ENCODE data around the gene RABL3. TPM values are rescaled to one million over a fixed set of nuclear protein-coding genes. Genes with fewer than 3 reads are reported as not detected.
A peak's percentile ranks its signal among the peaks of the same experiment; 100 is the strongest.
"Not testable (repeated sequence)": the region's sequence is repeated elsewhere in the genome, so short reads cannot be mapped to it uniquely, and the experiment has no call there.

RABL3 gene
- polyA plus RNA-seq, 6 donors from 2014 or later: 12.7 to 24.6 (median 21.6) TPM

DNA sequence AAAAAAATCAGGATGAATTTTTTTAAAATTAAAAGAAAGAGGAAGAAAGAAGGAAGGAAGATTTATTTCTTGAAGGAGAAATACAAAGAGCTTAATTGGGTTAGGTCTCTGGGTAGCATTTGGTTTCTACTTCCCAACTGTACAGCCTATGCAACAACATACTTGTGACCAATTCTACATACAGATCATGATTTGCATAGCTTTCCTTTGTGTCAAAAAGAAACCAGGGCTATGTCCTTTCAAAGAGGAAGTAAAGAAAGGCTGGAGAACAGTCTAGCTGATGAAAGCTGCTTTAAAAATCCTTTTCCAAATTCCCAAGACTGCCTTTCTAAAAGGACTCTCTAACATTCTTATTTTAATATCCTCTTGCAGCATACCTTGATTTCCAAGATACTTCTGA is 54.2 kb downstream of the RABL3 start:
- ATAC-seq (ENCODE audit: low read depth in 2 of 2): peak; percentile 81 to 83
- DNase-seq: peak; percentile 12

DNA sequence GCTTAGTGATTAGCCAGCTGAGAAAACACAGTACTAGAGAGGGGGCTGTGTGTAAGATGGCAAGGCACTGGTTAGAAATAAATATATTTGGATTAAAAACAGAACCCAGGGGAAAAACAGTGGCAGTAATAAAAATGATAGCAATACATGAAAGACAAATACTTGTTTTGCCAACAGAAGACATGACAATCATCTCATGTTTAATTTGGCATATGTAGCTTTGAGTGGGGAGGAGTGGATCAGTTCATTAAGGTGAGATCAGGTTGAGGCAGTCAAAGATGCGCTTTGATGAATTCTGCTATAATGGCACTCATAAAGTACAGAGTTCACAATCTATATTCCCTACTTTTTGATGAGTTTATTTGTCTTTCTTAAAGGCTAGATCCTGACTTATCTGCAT is 56.9 kb downstream of the RABL3 start:
- Mint-ChIP-seq H3K4me3 (no peak overlapping the region), H3K4me1 (peaks cover 0 to 14% (median 0%) of the 10 kb centered on the region in 3 donors), H3K27me3 (no peaks in the 10 kb centered on the region), H3K27ac (no peak overlapping the region), H3K36me3 (peaks cover 0 to 4% of the 10 kb centered on the region in 2 donors), H3K9me3 (no peaks in the 10 kb centered on the region)
- DNase-seq: no peak
- ATAC-seq (ENCODE audit: low read depth in 2 of 2): no peak

More for the DNA sequence above, 54.2 kb downstream of the RABL3 start:
- Mint-ChIP-seq H3K4me1 (peaks cover 0 to 11% (median 0%) of the 10 kb centered on the region in 3 donors), H3K27ac (peak overlapping the region in 2 of 6 donors; percentile 7 to 32), H3K27me3 (no peaks in the 10 kb centered on the region), H3K4me3 (no peak overlapping the region), H3K36me3 (peaks cover under 1 to 4% of the 10 kb centered on the region in 2 donors), H3K9me3 (no peaks in the 10 kb centered on the region)

DNA sequence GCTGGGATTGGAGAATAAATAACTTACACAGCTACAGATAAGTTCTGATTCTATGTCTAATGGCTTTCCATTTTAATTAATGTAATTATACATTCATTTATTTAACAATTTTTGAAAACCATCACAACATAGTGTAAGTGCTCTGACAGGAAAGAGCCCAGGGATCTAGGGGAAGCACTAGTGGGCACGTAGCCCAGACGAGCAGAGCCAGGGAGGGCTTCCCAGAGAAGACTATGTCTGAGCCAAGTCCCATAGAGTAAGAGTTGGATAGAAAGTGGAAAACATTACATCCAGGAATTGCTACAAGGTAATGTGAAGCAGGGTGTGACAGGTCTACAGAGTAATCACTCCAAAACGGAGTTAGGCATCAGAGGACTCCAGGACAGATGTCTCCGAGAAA is 57.4 kb downstream of the RABL3 start:
- Mint-ChIP-seq H3K27me3 (no peaks in the 10 kb centered on the region), H3K27ac (peak overlapping the region in 1 of 6 donors; percentile 71), H3K36me3 (peaks cover 0 to 4% of the 10 kb centered on the region in 2 donors), H3K9me3 (no peaks in the 10 kb centered on the region), H3K4me1 (peaks cover 0 to 14% (median 0%) of the 10 kb centered on the region in 3 donors), H3K4me3 (no peak overlapping the region)
- DNase-seq: no peak
- ATAC-seq (ENCODE audit: low read depth in 2 of 2): no peak

DNA sequence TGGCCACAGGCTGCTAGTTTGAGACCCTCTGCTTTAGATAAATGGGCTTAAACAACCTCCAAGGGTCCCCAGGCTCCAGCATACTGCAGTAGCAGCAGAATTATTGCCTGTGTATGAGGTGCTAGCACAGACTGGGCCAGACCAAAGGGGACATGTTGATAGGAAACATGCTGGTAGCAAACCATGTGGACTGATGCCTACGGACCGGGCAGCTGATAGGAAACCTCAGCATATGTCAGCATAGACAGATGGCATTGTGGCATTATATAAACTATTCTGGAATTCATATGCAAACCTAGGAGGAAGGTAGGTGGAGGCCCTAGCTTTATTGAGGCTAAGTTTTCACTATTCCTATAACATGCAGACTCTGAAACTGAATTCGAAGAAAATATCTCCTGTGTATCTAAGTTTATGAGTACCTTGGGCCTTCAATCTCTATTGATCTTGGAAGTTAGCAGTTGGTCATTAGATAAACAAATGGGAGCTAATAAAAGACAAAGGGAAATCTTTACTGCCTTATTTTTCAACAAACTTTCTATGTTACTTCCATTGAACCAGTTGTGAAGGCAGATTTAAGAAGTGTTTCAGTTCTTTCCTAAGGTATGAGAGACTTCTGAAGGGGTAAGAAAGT is 58.5 kb downstream of the RABL3 start:
- no peak overlapping the region for H3K4me3 Mint-ChIP-seq
- H3K9me3 Mint-ChIP-seq: no peaks in the 10 kb centered on the region
- no peaks in the 10 kb centered on the region for H3K27me3 Mint-ChIP-seq
- H3K27ac Mint-ChIP-seq: no peak overlapping the region
- H3K36me3 Mint-ChIP-seq: peaks cover 4 to 7% of the 10 kb centered on the region in 2 donors
- DNase-seq: no peak
- peaks cover 0 to 16% (median 7%) of the 10 kb centered on the region in 3 donors for H3K4me1 Mint-ChIP-seq
- ATAC-seq (ENCODE audit: low read depth in 2 of 2): no peak

DNA sequence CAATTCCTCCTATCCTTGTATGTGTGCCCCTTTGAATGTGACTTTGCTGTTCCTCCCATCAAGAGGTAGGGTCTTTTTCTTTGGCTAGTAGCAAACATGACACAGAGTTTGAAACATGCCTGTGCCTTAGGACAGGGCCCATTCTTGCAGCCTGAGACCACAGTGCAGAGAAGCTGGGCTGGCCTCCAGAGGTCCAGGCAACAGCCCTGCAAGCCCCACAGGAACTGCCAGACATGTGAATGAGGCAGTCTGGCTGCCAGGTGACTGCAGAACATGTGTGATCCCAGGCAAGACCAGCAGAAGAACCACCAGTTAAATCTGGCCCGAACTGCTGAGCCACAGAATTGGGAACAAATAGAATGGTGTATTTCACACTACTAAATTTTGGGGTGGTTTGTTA is 59.1 kb downstream of the RABL3 start:
- peaks cover 0 to 3% (median 0%) of the 10 kb centered on the region in 7 donors for H3K9me3 Mint-ChIP-seq
- no peaks in the 10 kb centered on the region for H3K27me3 Mint-ChIP-seq
- H3K4me3 Mint-ChIP-seq: no peak overlapping the region
- ATAC-seq (ENCODE audit: low read depth in 2 of 2): no peak
- peaks cover 4 to 15% (median 12%) of the 10 kb centered on the region in 3 donors for H3K4me1 Mint-ChIP-seq
- H3K36me3 Mint-ChIP-seq: peaks cover 4 to 7% of the 10 kb centered on the region in 2 donors
- no peak for DNase-seq
- peak overlapping the region in 1 of 6 donors; percentile 33 for H3K27ac Mint-ChIP-seq

DNA sequence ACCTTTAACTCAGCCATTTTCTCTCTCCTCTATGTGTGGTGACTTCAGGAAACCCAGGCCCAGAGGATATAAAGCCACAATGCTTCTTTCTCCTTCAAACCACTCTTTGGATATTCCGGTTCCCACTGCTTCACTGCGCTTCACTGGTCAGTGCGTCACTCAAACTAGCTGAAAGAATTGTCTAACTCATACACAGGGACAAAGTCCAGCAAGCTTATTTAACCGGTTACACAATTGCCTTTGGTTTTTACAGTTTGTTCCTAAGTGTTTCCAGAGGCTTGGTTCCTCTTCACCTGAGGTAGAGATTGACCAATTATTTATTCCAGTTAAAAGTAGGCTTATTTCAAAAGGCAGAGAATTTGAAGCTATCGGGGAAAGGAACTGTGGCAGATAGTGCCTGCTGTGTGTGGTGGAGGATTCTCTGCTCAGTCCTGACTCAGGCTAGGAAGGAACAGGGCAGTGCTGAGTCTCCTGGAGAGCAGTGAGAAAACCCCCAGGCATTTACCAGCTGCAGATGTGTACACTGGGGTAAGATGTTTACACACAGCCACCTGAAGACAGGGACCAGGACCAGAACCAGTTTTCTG is 60.1 kb downstream of the RABL3 start, which contains the start of gene HGD:
TSS of gene HGD (minus strand) at position 145 of the 587 bp plus-strand sequence. CDS start at position 17, 128 bp downstream.
- Mint-ChIP-seq H3K36me3 (peaks cover 4 to 14% of the 10 kb centered on the region in 2 donors), H3K4me1 (peaks cover 4 to 18% (median 13%) of the 10 kb centered on the region in 3 donors), H3K27ac (peak within 1 kb of the TSS in 1 of 6 donors; percentile 57), H3K9me3 (peaks cover 0 to 12% (median 6%) of the 10 kb centered on the region in 7 donors), H3K4me3 (no peak within 1 kb of the TSS), H3K27me3 (peaks cover 0 to 4% (median 0%) of the 10 kb centered on the region in 3 donors)
- DNase-seq: no peak
- no peak for ATAC-seq (ENCODE audit: low read depth in 2 of 2)

DNA sequence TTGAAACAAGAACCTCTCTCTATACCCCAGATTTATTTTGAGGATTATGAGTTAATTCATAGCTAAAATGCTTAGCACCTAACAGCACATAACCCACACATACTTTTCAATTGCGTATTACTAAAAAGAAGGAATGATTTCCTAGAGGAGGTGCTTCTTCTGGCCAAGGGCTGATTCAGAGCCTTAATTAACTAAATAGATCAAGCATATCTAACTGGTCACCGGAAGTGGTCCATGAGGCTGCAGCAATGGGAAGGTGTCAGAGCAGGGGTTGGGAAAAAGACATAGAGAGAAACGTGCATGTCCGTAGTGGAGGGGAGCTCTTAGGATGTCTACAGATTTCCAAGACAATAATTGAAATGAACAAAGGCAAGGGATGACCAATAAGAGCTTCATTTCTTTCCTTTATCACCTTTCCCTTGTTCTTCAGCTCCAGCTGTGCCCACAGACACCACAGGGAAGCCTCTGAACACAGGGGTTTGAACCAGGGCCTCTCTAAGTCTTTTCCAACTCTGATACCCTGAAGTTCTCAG is 60.7 kb downstream of the RABL3 start:
- Mint-ChIP-seq H3K27me3 (peaks cover 0 to 9% (median 0%) of the 10 kb centered on the region in 3 donors), H3K4me3 (no peak overlapping the region), H3K36me3 (peaks cover 4 to 20% of the 10 kb centered on the region in 2 donors), H3K27ac (no peak overlapping the region), H3K4me1 (peaks cover 4 to 14% (median 13%) of the 10 kb centered on the region in 3 donors), H3K9me3 (peaks cover 5 to 18% (median 8%) of the 10 kb centered on the region in 7 donors)
- no peak for ATAC-seq (ENCODE audit: low read depth in 2 of 2)
- no peak for DNase-seq

DNA sequence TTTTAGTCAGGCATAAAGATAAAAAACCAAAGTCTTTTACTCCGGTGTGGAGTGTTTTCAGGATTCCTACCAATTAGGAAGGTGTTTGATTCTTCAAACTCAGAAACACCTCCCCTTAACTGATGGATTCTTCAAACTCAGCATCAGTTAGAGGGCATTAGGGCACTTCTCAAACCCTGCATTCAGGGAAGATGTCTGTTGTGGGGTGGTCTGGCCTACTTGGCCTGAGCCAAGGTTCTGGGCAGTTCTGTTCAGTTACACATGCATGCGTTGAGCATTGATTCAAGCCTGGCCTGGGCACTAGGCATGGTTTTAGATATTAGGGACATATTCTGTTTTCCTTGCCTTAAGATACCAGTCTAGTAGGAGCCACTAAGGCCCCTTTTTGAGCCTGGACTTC is 61.3 kb downstream of the RABL3 start:
- Mint-ChIP-seq H3K27me3 (peaks cover 0 to 12% (median 0%) of the 10 kb centered on the region in 3 donors), H3K27ac (peak overlapping the region in 1 of 6 donors; percentile 9), H3K9me3 (peaks cover 7 to 21% (median 12%) of the 10 kb centered on the region in 7 donors), H3K4me3 (no peak overlapping the region), H3K36me3 (peaks cover 4 to 24% of the 10 kb centered on the region in 2 donors), H3K4me1 (peaks cover 4 to 14% (median 13%) of the 10 kb centered on the region in 3 donors)
- ATAC-seq (ENCODE audit: low read depth in 2 of 2) (no peak), DNase-seq (no peak)

DNA sequence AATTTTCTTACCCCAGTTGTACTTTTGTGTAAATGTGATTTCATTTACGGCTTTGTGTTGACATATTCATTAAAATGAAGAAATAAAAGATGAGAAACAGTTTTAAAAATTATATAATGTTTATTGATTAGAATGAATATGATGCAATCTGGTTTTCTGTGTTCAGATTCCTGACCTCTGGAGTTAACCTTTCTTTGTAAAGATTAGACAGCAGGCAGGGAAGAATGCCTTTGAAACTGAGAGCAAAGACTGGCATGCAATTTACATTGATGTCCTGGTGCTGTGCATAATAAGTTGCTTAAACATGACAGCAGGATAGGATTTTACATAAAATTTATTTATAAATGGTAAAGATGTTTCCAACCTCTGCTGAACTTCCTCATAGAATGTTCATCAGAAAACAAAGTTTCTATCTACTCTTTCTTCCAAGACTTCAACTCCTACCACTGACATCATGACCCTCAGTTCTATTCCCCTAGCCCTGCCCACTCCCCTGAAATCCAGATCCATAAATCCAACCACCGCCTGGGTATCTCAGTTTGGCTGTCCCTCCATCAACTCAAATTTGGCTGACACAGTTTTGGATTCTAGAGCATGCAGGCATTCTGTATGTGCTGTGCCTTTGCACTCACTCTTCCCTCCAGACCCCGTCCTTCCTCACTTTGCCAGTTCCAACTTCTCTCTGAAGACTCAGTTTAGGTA is 62.0 kb downstream of the RABL3 start:
- H3K27ac Mint-ChIP-seq: peak overlapping the region in 1 of 6 donors; percentile 9
- peaks cover 4 to 14% (median 13%) of the 10 kb centered on the region in 3 donors for H3K4me1 Mint-ChIP-seq
- ATAC-seq (ENCODE audit: low read depth in 2 of 2) (no peak), DNase-seq (no peak)
- H3K4me3 Mint-ChIP-seq: no peak overlapping the region
- peaks cover 4 to 24% of the 10 kb centered on the region in 2 donors for H3K36me3 Mint-ChIP-seq
- peaks cover 7 to 21% (median 13%) of the 10 kb centered on the region in 7 donors for H3K9me3 Mint-ChIP-seq
- H3K27me3 Mint-ChIP-seq: peaks cover 0 to 15% (median 0%) of the 10 kb centered on the region in 3 donors

DNA sequence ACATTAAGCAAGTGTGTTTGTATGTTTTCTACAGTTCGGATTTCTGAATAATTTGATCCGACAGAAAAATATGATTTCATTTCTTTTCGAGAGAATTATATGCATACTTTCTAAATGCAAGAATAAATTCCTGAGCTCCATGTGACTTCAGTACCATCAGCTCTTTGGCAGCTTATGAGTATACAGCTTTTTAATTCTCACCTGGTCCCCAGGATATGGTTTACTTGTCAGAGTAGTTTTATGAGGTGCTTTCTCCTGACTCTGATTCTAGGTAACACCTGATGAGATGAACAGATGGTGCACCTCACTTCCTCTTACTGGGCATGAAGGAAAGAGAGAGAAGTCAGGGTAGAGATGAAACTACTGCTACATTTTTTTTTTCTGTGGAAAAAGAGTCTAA is 63.3 kb downstream of the RABL3 start:
- ATAC-seq (ENCODE audit: low read depth in 2 of 2) (peak; percentile 64 to 79), DNase-seq (no peak)
- H3K9me3 Mint-ChIP-seq: peaks cover 7 to 21% (median 14%) of the 10 kb centered on the region in 7 donors
- H3K27ac Mint-ChIP-seq: no peak overlapping the region
- H3K27me3 Mint-ChIP-seq: peaks cover 0 to 23% (median 0%) of the 10 kb centered on the region in 3 donors
- H3K4me3 Mint-ChIP-seq: no peak overlapping the region
- peaks cover 4 to 14% (median 13%) of the 10 kb centered on the region in 3 donors for H3K4me1 Mint-ChIP-seq
- H3K36me3 Mint-ChIP-seq: peaks cover 1 to 24% of the 10 kb centered on the region in 2 donors

DNA sequence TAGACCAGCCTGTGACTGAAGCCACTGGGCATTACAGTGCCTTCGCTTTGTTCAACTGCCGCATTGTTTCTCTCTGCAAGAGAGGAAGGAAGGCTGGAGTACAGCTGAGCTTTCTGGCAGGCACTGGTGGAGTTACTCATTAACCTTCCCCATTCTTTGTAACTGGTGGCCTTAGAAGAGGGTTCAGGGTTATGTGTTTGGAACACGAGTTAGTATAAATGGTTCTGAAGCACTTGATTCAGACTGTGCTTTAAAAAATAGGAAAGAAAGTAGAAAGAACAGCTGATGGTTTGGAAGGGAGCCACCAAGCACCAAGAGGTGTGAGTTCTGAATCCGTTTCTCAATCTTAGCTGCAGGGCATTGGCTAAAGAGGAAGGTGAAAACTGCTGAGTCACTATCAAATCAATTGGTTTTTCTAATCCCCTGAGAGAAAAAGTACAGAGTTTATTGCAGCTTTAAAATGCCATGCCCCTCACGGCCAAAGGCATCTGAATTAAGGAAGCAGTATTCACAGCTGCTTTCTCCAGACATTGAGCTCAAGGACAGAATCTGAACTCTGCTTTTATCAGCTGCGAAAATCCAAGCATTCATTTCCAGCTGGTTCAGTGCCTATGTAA is 63.9 kb downstream of the RABL3 start:
- Mint-ChIP-seq H3K27me3 (peaks cover 0 to 23% (median 0%) of the 10 kb centered on the region in 3 donors), H3K4me1 (peaks cover 4 to 14% (median 13%) of the 10 kb centered on the region in 3 donors), H3K9me3 (peaks cover 7 to 21% (median 14%) of the 10 kb centered on the region in 7 donors), H3K36me3 (peaks cover 0 to 24% of the 10 kb centered on the region in 2 donors), H3K4me3 (no peak overlapping the region), H3K27ac (peak overlapping the region in 2 of 6 donors; percentile 44 to 53)
- DNase-seq (no peak), ATAC-seq (ENCODE audit: low read depth in 2 of 2) (peak; percentile 32 to 47)

DNA sequence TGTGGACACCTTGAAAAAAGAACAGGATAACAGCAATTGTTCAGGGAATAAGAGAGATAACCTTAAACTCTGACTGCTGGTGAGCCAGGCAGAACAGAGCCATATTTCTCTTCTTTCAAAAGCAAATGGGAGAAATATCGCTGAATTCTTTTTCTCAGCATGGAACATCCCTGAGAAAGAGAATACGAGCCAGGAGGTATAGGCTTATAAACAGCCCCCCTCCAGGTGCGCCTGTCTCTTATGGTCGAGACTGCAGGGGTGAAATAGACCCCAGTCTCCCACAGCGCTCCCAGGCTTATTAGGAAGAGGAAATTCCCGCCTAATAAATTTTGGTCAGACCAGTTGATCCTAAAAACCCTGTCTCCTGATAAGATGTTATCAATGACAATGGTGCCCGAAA is 65.1 kb downstream of the RABL3 start:
- DNase-seq; H3K4me3 Mint-ChIP-seq; ATAC-seq (ENCODE audit: low read depth in 2 of 2); H3K27ac Mint-ChIP-seq: not testable (repeated sequence)
- Mint-ChIP-seq H3K27me3 (peaks cover 0 to 23% (median 0%) of the 10 kb centered on the region in 3 donors), H3K4me1 (peaks cover 4 to 14% (median 13%) of the 10 kb centered on the region in 3 donors), H3K36me3 (peaks cover 0 to 24% of the 10 kb centered on the region in 2 donors), H3K9me3 (peaks cover 7 to 21% (median 14%) of the 10 kb centered on the region in 7 donors)

Data from naive B cell (primary cell).